NCI-H2107 treated with DMSO at 0.1 percent for 48 hours (cell line): ENCODE results near the gene EFNB1.

ENCODE experiments used
- DNase-seq: peaks from one replicate; lab custom pipeline; 2025; ENCODE audit not compliant: unreplicated experiment; lab: John Stamatoyannopoulos, UW

The EFNB1 gene

GRCh38 chrX:68880846-68881552 lies 52.2 kb downstream of the EFNB1 start:
- DNase-seq = no peak

DNA sequence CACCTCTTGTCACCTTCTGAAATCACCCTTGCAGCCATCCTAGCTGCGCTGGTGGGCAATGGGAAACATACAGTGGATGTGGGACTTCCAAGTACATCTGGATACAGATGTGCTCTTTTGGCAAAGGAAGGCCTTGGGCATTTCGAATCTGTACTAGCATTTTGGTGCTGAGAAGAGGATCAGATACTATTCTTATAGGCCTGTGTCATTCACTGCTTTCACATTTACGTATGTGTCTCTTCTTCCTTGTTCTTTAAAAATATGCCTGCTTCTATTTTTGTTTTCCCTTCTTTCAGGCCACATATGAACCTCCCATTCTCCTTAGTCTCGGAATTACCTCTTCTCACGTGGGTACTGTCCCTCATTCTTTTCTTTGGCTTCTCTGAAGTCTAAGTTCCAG lies 53.1 kb downstream of the EFNB1 start:
- no peak for DNase-seq

DNA sequence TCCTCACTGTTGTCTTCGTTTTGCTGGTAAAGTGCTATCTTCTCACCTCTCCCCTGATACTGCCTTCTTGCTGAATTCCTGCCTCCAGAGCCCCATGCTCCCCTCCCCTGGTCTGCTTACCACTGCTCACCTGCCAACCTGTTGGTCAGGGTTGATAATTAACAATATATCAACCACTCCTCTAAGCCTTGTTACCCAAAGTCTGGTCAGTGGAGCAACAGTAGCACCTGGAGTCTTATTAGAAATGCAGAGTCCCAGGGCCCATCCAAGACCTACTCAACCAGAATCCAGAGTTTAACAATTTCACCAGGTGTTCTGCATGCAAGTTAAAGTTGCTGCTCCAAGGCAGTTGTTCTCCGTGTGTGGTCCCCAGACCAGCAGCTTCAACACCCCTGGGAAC lies 55.0 kb downstream of the EFNB1 start:
- no peak for DNase-seq

DNA sequence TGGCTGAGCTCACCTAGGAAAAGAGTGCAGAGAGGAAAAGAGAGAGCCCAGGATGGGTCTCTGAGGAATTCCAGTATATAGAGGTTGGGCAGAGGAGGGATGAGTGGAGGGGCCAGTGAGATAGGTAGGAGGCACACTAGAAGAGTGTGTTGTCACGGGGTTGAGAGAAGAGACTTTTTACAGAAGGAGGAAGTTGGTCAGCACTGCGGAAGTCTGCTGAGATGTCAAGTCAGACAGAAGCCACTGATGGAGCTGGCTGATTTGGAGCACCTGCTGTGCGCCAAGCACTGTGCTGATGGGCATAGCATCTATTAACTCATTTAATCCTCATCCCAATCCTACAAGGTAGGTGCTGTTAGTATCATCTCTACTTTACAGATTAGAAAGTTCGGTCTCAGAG lies 60.4 kb downstream of the EFNB1 start:
- DNase-seq = no peak
